GM12873 (cell line): ENCODE results near the gene SNED1.

Experiments
- CTCF ChIP-seq: IDR thresholded peaks from 2 replicates; pipeline ENCODE4 v1.5.1; 2012; ENCODE audit warnings: low read depth, mild to moderate bottlenecking, moderate library complexity, low read length, control low read depth; ENCODE audit not compliant: insufficient read depth; ENCODE audit errors: missing control alignments

SNED1 gene

GRCh38 chr2:241041589-241042158, 43.3 kb downstream of the SNED1 start:
- no peak for TF ChIP-seq CTCF

- no peak for TF ChIP-seq CTCF
Observed at GRCh38 chr2:241043581-241043980, 45.2 kb downstream of the SNED1 start.

GRCh38 chr2:241047253-241048010, 49.0 kb downstream of the SNED1 start:
- no peak for TF ChIP-seq CTCF

GRCh38 chr2:241048149-241048948, 49.9 kb downstream of the SNED1 start:
- no peak for TF ChIP-seq CTCF

- TF ChIP-seq CTCF: no peak
Observed at GRCh38 chr2:241048949-241049343, 50.5 kb downstream of the SNED1 start.

- no peak for TF ChIP-seq CTCF
Observed at GRCh38 chr2:241049739-241050623, 51.6 kb downstream of the SNED1 start.
